Neural progenitor cell (in vitro differentiated cells): Measurements from ENCODE around the gene DNAJB2. TPM values are rescaled to one million over a fixed set of nuclear protein-coding genes. Genes with fewer than 3 reads are reported as not detected.

Source experiments
- DNase-seq: peaks from one replicate; pipeline ENCODE4 v3.0.0-alpha.2; 2016; ENCODE audit warnings: low spot score
- H2AFZ ChIP-seq: fragments of 200-600 bp; sonication (generic); replicated peaks from 2 replicates; pipeline ENCODE4 v1.6.1; 2016; ENCODE audit warnings: antibody characterized with exemption
- H3F3A ChIP-seq: fragments of 200-600 bp; sonication (generic); 2 replicates; pipeline ENCODE4 v1.6.1; 2016; ENCODE audit warnings: antibody characterized with exemption, low read depth
- H3K27ac ChIP-seq: fragments of 200-600 bp; sonication (generic); 2 replicates; pipeline ENCODE4 v1.5.1; 2016; ENCODE audit warnings: mild to moderate bottlenecking
- H3K27me3 ChIP-seq: fragments of 200-600 bp; sonication (generic); 2 replicates; pipeline ENCODE4 v1.6.1; 2016; ENCODE audit warnings: mild to moderate bottlenecking, moderate library complexity
- H3K36me3 ChIP-seq: fragments of 200-600 bp; sonication (generic); 2 replicates; pipeline ENCODE4 v1.5.1; 2016
- H3K4me1 ChIP-seq: fragments of 200-600 bp; sonication (generic); 2 replicates; pipeline ENCODE4 v1.6.1; 2016; ENCODE audit warnings: mixed run types
- H3K4me2 ChIP-seq: fragments of 200-600 bp; sonication (generic); 2 replicates; pipeline ENCODE4 v1.6.1; 2016
- H3K4me3 ChIP-seq: fragments of 200-600 bp; sonication (generic); 2 replicates; pipeline ENCODE4 v1.5.1; 2016
- H3K79me2 ChIP-seq: fragments of 200-600 bp; sonication (generic); 2 replicates; pipeline ENCODE4 v1.6.1; 2016; ENCODE audit warnings: low read depth
- H3K9ac ChIP-seq: fragments of 200-600 bp; sonication (generic); 2 replicates; pipeline ENCODE4 v1.6.1; 2016
- H3K9me3 ChIP-seq: fragments of 200-600 bp; sonication (generic); 2 replicates; pipeline ENCODE4 v1.5.1; 2016; ENCODE audit warnings: low read depth
- H4K20me1 ChIP-seq: fragments of 200-600 bp; sonication (generic); 2 replicates; pipeline ENCODE4 v1.6.1; 2016; ENCODE audit warnings: low read depth
- H3K27ac Mint-ChIP-seq: 3 replicates; pipeline ENCODE4 v1.8.0; 2021; ENCODE audit warnings: mixed read lengths
- H3K27me3 Mint-ChIP-seq: 2 replicates; pipeline ENCODE4 v1.8.0; 2022; ENCODE audit warnings: low read depth, mild to moderate bottlenecking, inconsistent platforms, moderate library complexity, mixed read lengths; ENCODE audit not compliant: insufficient read depth
- H3K36me3 Mint-ChIP-seq: 3 replicates; pipeline ENCODE4 v1.8.0; 2021; ENCODE audit warnings: mixed read lengths
- H3K4me1 Mint-ChIP-seq: 3 replicates; pipeline ENCODE4 v1.8.0; 2021; ENCODE audit warnings: mixed read lengths
- H3K4me3 Mint-ChIP-seq: 3 replicates; pipeline ENCODE4 v1.8.0; 2021; ENCODE audit warnings: mild to moderate bottlenecking, moderate library complexity, mixed read lengths
- H3K9me3 Mint-ChIP-seq: 3 replicates; pipeline ENCODE4 v1.8.0; 2020; ENCODE audit warnings: mixed read lengths
- CTCF ChIP-seq: fragments of 200-600 bp; sonication (generic); IDR thresholded peaks from 2 replicates; pipeline ENCODE4 v1.5.1; 2017; ENCODE audit warnings: antibody characterized with exemption, mild to moderate bottlenecking
- EZH2 ChIP-seq: fragments of 200-600 bp; sonication (generic); IDR thresholded peaks from 2 replicates; pipeline ENCODE4 v1.6.1; 2017; ENCODE audit warnings: antibody characterized with exemption, mild to moderate bottlenecking, moderate library complexity
- EZH2phosphoT487 ChIP-seq: fragments of 200-600 bp; sonication (generic); IDR thresholded peaks from 2 replicates; pipeline ENCODE4 v1.6.1; 2017; ENCODE audit warnings: antibody characterized with exemption
- total RNA-seq: library from RNA; depleted of rRNA; stranded (reverse); fragments of >200 nt; gene quantifications from 2 replicates; pipeline ENCODE4 v1.2.3, GENCODE V29; 2015; ENCODE audit warnings: low replicate concordance

DNAJB2 gene
- total RNA-seq, 1 donor from 2014 or later, result 35.0 TPM

DNA sequence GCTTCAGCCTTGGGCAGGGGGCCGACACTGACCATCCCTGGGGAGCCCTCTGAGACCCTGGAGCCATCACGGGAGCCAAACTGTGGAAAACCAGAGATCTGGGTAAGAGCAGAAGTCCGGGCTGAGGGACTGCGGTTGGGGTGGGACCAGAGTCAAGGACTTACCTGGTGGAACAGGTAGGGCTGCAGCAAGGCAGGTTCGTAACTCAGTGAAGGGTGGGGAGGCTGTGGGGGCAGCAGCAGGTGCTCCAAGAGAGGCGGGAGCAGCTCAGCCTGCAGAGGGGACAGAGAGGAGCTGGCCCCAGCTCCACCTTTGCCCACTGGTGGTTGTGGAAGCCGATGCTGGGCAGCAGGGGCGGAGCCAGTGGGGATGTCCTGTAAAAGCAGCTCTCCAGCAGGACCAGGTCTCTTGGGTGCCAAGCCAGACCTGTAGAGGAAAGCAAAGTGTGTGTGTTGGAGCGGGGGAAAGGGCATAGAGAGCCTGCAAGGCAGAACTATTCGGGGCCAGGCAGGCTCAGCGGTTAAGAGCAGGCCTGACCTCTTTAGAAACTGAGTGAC, 23.3 kb downstream of the DNAJB2 start:
- H3K27ac Mint-ChIP-seq, result no peak overlapping the region

GRCh38 chr2:219304223-219304622, 25.1 kb downstream of the DNAJB2 start:
- no peak overlapping the region for H3K4me2 ChIP-seq
- no peak overlapping the region for H2AFZ ChIP-seq
- Mint-ChIP-seq H3K36me3 (no peaks in the 10 kb centered on the region), H3K27ac (no peak overlapping the region), H3K4me3 (no peak overlapping the region), H3K9me3 (no peaks in the 10 kb centered on the region), H3K4me1 (peaks cover 20% of the 10 kb centered on the region), H3K27me3 (peaks cover 30% of the 10 kb centered on the region)
- DNase-seq, result no peak
- peaks cover 20% of the 10 kb centered on the region for H4K20me1 ChIP-seq
- no peak for TF ChIP-seq CTCF
- no peak for TF ChIP-seq EZH2
- TF ChIP-seq EZH2phosphoT487, result no peak
- H3K36me3 ChIP-seq, result no peaks in the 10 kb centered on the region
- no peak overlapping the region for H3K4me3 ChIP-seq
- H3K79me2 ChIP-seq, result no peaks in the 10 kb centered on the region
- peaks cover 19% of the 10 kb centered on the region for H3K4me1 ChIP-seq
- H3K9ac ChIP-seq, result no peak overlapping the region
- no peak overlapping the region for H3K27ac ChIP-seq
- peaks cover 75% of the 10 kb centered on the region for H3K27me3 ChIP-seq
- H3K9me3 ChIP-seq, result no peaks in the 10 kb centered on the region
- H3F3A ChIP-seq, result peaks cover 11% of the 10 kb centered on the region

More for the DNA sequence above, 23.3 kb downstream of the DNAJB2 start:
- DNase-seq, result no peak
- H3F3A ChIP-seq, result peaks cover 6% of the 10 kb centered on the region
- H3K4me1 ChIP-seq, result peaks cover 21% of the 10 kb centered on the region
- H3K36me3 ChIP-seq, result no peaks in the 10 kb centered on the region
- H3K4me2 ChIP-seq, result no peak overlapping the region
- H3K27me3 Mint-ChIP-seq, result peaks cover 19% of the 10 kb centered on the region
- H2AFZ ChIP-seq, result no peak overlapping the region
- no peak overlapping the region for H3K9ac ChIP-seq
- H3K79me2 ChIP-seq, result no peaks in the 10 kb centered on the region
- peaks cover 22% of the 10 kb centered on the region for H3K4me1 Mint-ChIP-seq
- no peaks in the 10 kb centered on the region for H3K36me3 Mint-ChIP-seq
- no peaks in the 10 kb centered on the region for H3K9me3 Mint-ChIP-seq
- H3K9me3 ChIP-seq, result no peaks in the 10 kb centered on the region
- H3K4me3 ChIP-seq, result no peak overlapping the region
- TF ChIP-seq CTCF (no peak), EZH2 (no peak), EZH2phosphoT487 (no peak)
- no peak overlapping the region for H3K4me3 Mint-ChIP-seq
- peaks cover 5% of the 10 kb centered on the region for H4K20me1 ChIP-seq
- peaks cover 62% of the 10 kb centered on the region for H3K27me3 ChIP-seq
- H3K27ac ChIP-seq, result no peak overlapping the region

- H3K27me3 ChIP-seq, result peaks cover 85% of the 10 kb centered on the region
- no peak for DNase-seq
- no peaks in the 10 kb centered on the region for H3K79me2 ChIP-seq
- H2AFZ ChIP-seq, result no peak overlapping the region
- no peaks in the 10 kb centered on the region for H3K36me3 ChIP-seq
- no peak for TF ChIP-seq EZH2phosphoT487
- TF ChIP-seq CTCF, result no peak
- TF ChIP-seq EZH2, result no peak
- peaks cover 42% of the 10 kb centered on the region for H3K27me3 Mint-ChIP-seq
- peaks cover 29% of the 10 kb centered on the region for H4K20me1 ChIP-seq
- no peak overlapping the region for H3K27ac ChIP-seq
- no peak overlapping the region for H3K27ac Mint-ChIP-seq
- H3K4me3 ChIP-seq, result no peak overlapping the region
- H3K4me1 ChIP-seq, result peaks cover 3% of the 10 kb centered on the region
- H3K4me2 ChIP-seq, result no peak overlapping the region
- H3K36me3 Mint-ChIP-seq, result no peaks in the 10 kb centered on the region
- H3K9me3 ChIP-seq, result no peaks in the 10 kb centered on the region
- H3K9ac ChIP-seq, result no peak overlapping the region
- H3F3A ChIP-seq, result peaks cover 5% of the 10 kb centered on the region
- H3K4me1 Mint-ChIP-seq, result peaks cover 9% of the 10 kb centered on the region
- peak overlapping the region; percentile 56 for H3K4me3 Mint-ChIP-seq
- no peaks in the 10 kb centered on the region for H3K9me3 Mint-ChIP-seq
Observed at GRCh38 chr2:219306047-219306446, 26.9 kb downstream of the DNAJB2 start.
